Measurements from ENCODE around the gene ZNF19. TPM values are rescaled to one million over a fixed set of nuclear protein-coding genes. Genes with fewer than 3 reads are reported as not detected.

Gene ZNF19
- total RNA-seq, 1 donor from 2014 or later: 7.5 TPM

GRCh38 chr16:71528257-71528656 is 39.1 kb upstream of the ZNF19 start:
- TF ChIP-seq CTCF (IDR thresholded peaks at IDR 0.05; ENCODE audit: unreplicated experiment): no peak
- no peaks in the 10 kb centered on the region for H3K9me3 Mint-ChIP-seq (ENCODE audit: unreplicated experiment)
- peaks cover 9% of the 10 kb centered on the region for H3K4me1 Mint-ChIP-seq (ENCODE audit: unreplicated experiment)
- DNase-seq (ENCODE audit: low spot score): no peak
- H3K36me3 Mint-ChIP-seq (ENCODE audit: low read depth, unreplicated experiment): no peaks in the 10 kb centered on the region
- H3K4me3 Mint-ChIP-seq (ENCODE audit: unreplicated experiment): no peak overlapping the region
- no peaks in the 10 kb centered on the region for H3K27me3 Mint-ChIP-seq (ENCODE audit: unreplicated experiment)
- H3K27ac Mint-ChIP-seq (ENCODE audit: unreplicated experiment): no peak overlapping the region

DNA sequence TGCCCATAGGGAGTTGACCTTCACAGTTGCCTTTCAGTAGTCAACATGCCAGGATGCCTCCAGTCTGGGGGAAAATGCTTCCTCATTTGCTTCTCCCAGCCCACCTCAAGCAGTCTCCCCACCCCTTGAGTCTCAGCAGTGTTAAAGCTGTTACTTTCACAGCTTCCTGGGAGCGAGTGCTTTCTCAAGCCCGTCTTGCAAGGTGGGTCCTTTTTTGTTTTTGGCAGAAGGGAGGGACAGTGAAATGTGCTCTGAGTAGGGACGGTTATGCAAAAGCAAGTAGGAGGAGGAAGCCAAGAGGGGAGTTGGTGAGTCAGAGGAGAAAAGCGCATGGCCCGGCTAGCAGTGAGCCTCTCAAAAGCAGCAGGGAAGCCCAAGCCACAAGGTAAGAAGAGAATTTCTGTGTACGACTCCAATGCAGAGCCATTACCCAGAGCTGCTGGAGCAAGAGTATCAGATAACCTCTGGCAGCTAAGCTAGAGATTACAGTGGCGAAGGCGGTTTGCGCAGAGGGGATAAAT is 37.0 kb upstream of the ZNF19 start, which contains the start of gene CHST4:
CHST4 (plus strand) TSS at position 316 of the 521 bp plus-strand sequence. CDS start 10,252 bp downstream, outside the sequence.
- Mint-ChIP-seq H3K4me1 (ENCODE audit: unreplicated experiment) (peaks cover 9% of the 10 kb centered on the region), H3K9me3 (ENCODE audit: unreplicated experiment) (no peaks in the 10 kb centered on the region), H3K36me3 (ENCODE audit: low read depth, unreplicated experiment) (no peaks in the 10 kb centered on the region), H3K27ac (ENCODE audit: unreplicated experiment) (no peak within 1 kb of the TSS), H3K4me3 (ENCODE audit: unreplicated experiment) (peak within 1 kb of the TSS; percentile 57), H3K27me3 (ENCODE audit: unreplicated experiment) (peaks cover 1% of the 10 kb centered on the region)
- DNase-seq (ENCODE audit: low spot score): peak; percentile 11
- no peak for TF ChIP-seq CTCF (IDR thresholded peaks at IDR 0.05; ENCODE audit: unreplicated experiment)

DNA sequence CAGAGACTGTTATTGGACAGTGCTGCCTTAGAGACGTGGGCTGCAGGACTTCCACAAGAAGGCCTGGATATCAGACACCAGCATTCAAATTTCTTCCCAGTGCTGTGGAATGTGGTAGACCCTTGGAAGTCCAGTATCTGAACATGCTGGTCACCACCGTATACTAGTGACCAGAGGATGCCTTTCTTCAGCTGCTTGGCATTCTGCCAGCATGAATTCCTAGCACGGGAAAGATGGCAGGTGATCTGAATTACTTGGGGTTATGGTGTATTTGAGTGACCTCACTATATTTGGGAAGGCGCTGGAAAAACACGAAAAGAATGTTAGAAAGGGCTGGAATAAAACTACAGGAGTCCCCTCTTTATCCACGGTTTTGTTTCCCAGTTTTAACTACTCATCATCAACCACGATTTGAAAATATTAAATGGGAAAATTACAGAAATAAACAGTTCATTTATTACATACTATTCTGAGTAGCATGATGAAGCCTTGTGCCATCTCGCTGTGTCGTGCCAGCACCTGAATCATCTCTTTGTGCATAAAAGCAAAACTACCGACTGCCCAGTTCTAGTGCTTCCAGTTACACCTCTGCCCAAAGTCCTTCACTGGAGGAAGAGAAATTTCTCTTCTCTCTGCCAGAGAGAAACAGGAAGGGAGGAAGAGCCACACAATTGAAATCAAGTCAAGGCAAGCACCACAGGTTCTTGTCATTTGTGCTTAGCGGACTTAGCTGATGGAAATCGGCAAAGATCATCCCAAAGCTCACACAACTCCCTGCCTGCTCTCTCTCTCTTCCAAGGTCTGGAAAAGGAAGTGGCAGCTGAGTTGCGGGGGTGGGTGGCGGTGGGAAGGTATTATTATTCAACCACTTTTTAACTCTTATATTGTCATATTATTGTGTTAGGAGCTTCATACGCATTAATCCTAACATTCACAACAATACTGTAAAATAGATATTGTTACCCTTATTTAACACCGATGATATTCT is 35.7 kb upstream of the ZNF19 start:
- Mint-ChIP-seq H3K4me1 (ENCODE audit: unreplicated experiment) (peaks cover 9% of the 10 kb centered on the region), H3K4me3 (ENCODE audit: unreplicated experiment) (no peak overlapping the region), H3K27ac (ENCODE audit: unreplicated experiment) (no peak overlapping the region), H3K27me3 (ENCODE audit: unreplicated experiment) (peaks cover 2% of the 10 kb centered on the region), H3K36me3 (ENCODE audit: low read depth, unreplicated experiment) (no peaks in the 10 kb centered on the region), H3K9me3 (ENCODE audit: unreplicated experiment) (no peaks in the 10 kb centered on the region)
- DNase-seq (ENCODE audit: low spot score): no peak
- no peak for TF ChIP-seq CTCF (IDR thresholded peaks at IDR 0.05; ENCODE audit: unreplicated experiment)

GRCh38 chr16:71520550-71520949 is 31.4 kb upstream of the ZNF19 start:
- TF ChIP-seq CTCF (IDR thresholded peaks at IDR 0.05; ENCODE audit: unreplicated experiment): no peak
- Mint-ChIP-seq H3K9me3 (ENCODE audit: unreplicated experiment) (no peaks in the 10 kb centered on the region), H3K27ac (ENCODE audit: unreplicated experiment) (no peak overlapping the region), H3K4me3 (ENCODE audit: unreplicated experiment) (no peak overlapping the region), H3K36me3 (ENCODE audit: low read depth, unreplicated experiment) (no peaks in the 10 kb centered on the region), H3K4me1 (ENCODE audit: unreplicated experiment) (peaks cover 2% of the 10 kb centered on the region), H3K27me3 (ENCODE audit: unreplicated experiment) (peaks cover 13% of the 10 kb centered on the region)
- DNase-seq (ENCODE audit: low spot score): no peak

DNA sequence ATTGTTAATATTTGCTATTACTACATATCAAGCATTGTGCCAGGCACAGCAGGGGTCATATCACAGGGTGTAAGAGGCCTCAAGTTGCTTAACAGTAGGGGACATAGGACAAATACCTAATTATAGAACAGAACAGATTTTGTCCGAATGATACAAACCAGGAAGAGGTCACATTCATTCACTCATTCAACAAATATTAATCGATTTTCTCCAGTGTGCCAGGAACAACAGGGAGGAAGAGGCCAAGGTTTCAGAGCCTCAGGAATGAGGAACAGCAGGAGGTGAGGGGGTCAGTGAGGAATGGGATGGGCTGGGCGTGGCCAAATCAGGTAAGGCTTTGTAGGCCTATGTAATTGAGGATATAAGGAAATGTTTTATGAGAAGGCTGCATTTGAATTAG is 25.9 kb upstream of the ZNF19 start:
- H3K4me3 Mint-ChIP-seq (ENCODE audit: unreplicated experiment): no peak overlapping the region
- H3K9me3 Mint-ChIP-seq (ENCODE audit: unreplicated experiment): no peaks in the 10 kb centered on the region
- H3K36me3 Mint-ChIP-seq (ENCODE audit: low read depth, unreplicated experiment): no peaks in the 10 kb centered on the region
- DNase-seq (ENCODE audit: low spot score): no peak
- peaks cover 12% of the 10 kb centered on the region for H3K4me1 Mint-ChIP-seq (ENCODE audit: unreplicated experiment)
- H3K27me3 Mint-ChIP-seq (ENCODE audit: unreplicated experiment): peaks cover 11% of the 10 kb centered on the region
- no peak overlapping the region for H3K27ac Mint-ChIP-seq (ENCODE audit: unreplicated experiment)
- TF ChIP-seq CTCF (IDR thresholded peaks at IDR 0.05; ENCODE audit: unreplicated experiment): no peak

All from endothelial cell (in vitro differentiated cells).